PC-3 (cell line): ENCODE results near the gene DOK7. TPM values are rescaled to one million over a fixed set of nuclear protein-coding genes. Genes with fewer than 3 reads are reported as not detected.

Source experiments
- ATAC-seq: fragments of 200-7000 bp; cut with Tn5 transposase; 2 replicates; pipeline ENCODE4 v1.9.1; 2020; ENCODE audit warnings: mild to moderate bottlenecking, moderate library complexity
- BruUV-seq: library from RNA; stranded (reverse); fragments of 400-500 nt; replicated peaks from 2 replicates; lab custom pipeline; 2021; lab: Mats Ljungman, UMichigan
- CTCF ChIA-PET: fragments of 300-600 bp; sonication (Branson Sonifier 250); formaldehyde crosslinking; loops from one replicate; lab custom pipeline; 2022; ENCODE audit warnings: antibody characterized with exemption; lab: Charles Lee
- POLR2A ChIA-PET: fragments of 300-600 bp; sonication (Branson Sonifier 250); formaldehyde crosslinking; loops from one replicate; lab custom pipeline; 2022; ENCODE audit warnings: antibody characterized with exemption; ENCODE audit not compliant: unreplicated experiment; lab: Charles Lee
- DNase-seq: peaks from one replicate; pipeline ENCODE4 v3.0.0-alpha.2; 2015
- H2AFZ ChIP-seq: fragments of 300-600 bp; sonication (generic); 2 replicates; pipeline ENCODE4 v1.6.0; 2016; ENCODE audit warnings: antibody characterized with exemption, low read length
- H3F3A ChIP-seq: fragments of 300-600 bp; sonication (generic); one replicate; pipeline ENCODE4 v1.6.0; 2017; ENCODE audit warnings: antibody characterized with exemption, low read length, control low read depth, mild to moderate bottlenecking; ENCODE audit not compliant: unreplicated experiment
- H3K27ac ChIP-seq: fragments of 300-600 bp; sonication (generic); 2 replicates; pipeline ENCODE4 v1.5.1; 2016; ENCODE audit warnings: mild to moderate bottlenecking, low read length
- H3K27me3 ChIP-seq: fragments of 300-600 bp; sonication (generic); 2 replicates; pipeline ENCODE4 v1.6.1; 2016; ENCODE audit warnings: low read length, mixed read lengths
- H3K36me3 ChIP-seq: fragments of 300-600 bp; sonication (generic); 2 replicates; pipeline ENCODE4 v1.6.1; 2016; ENCODE audit warnings: low read depth, mixed run types, low read length, mixed read lengths
- H3K4me1 ChIP-seq: fragments of 300-600 bp; sonication (generic); 2 replicates; pipeline ENCODE4 v1.5.1; 2016; ENCODE audit warnings: low read length; ENCODE audit not compliant: insufficient read depth
- H3K4me2 ChIP-seq: fragments of 300-600 bp; sonication (generic); 2 replicates; pipeline ENCODE4 v1.6.0; 2016; ENCODE audit warnings: low read length
- H3K4me3 ChIP-seq: fragments of 300-600 bp; sonication (generic); 2 replicates; pipeline ENCODE4 v1.5.1; 2016; ENCODE audit warnings: mild to moderate bottlenecking, low read length, mixed read lengths
- H3K79me2 ChIP-seq: fragments of 300-600 bp; sonication (generic); 2 replicates; pipeline ENCODE4 v1.6.1; 2017; ENCODE audit warnings: low read length, mixed read lengths
- H3K9ac ChIP-seq: fragments of 300-600 bp; sonication (generic); 2 replicates; pipeline ENCODE4 v1.6.0; 2016; ENCODE audit warnings: mild to moderate bottlenecking, low read length
- H3K9me2 ChIP-seq: fragments of 300-600 bp; sonication (generic); replicated peaks from 2 replicates; pipeline ENCODE4 v1.6.1; 2016; ENCODE audit warnings: mixed run types, low read length, mixed read lengths
- H3K9me3 ChIP-seq: fragments of 300-600 bp; sonication (generic); 2 replicates; pipeline ENCODE4 v1.6.1; 2016; ENCODE audit warnings: low read length, mixed read lengths
- H4K20me1 ChIP-seq: fragments of 300-600 bp; sonication (generic); 2 replicates; pipeline ENCODE4 v1.6.1; 2016; ENCODE audit warnings: low read length, mixed read lengths
- EZH2 ChIP-seq: fragments of 300-600 bp; sonication (generic); IDR thresholded peaks from one replicate; pipeline ENCODE4 v1.6.1; 2017; ENCODE audit warnings: antibody characterized with exemption, mild to moderate bottlenecking, low read length; ENCODE audit not compliant: unreplicated experiment
- EZH2phosphoT487 ChIP-seq: fragments of 300-600 bp; sonication (generic); IDR thresholded peaks from 2 replicates; pipeline ENCODE4 v1.6.1; 2018; ENCODE audit warnings: mild to moderate bottlenecking, antibody characterized with exemption, low read length, borderline replicate concordance
- intact Hi-C: fragments of 100-400 bp; cut with micrococcal nuclease; formaldehyde crosslinking; loops from 2 replicates; pipeline ENCODE4 v1.9.0; 2023
- total RNA-seq: library from RNA; depleted of rRNA; stranded (reverse); fragments of >200 nt; gene quantifications from 2 replicates; pipeline ENCODE4 v1.2.3, GENCODE V29; 2014
- TF ChIP-seq, protein P1 (sequence below): fragments of 300-600 bp; sonication (generic); conservative IDR thresholded peaks from 2 replicates; pipeline ENCODE4 v1.5.1; 2017; ENCODE audit warnings: antibody characterized with exemption, low read depth, mild to moderate bottlenecking, low read length

The DOK7 gene
- total RNA-seq, 1 experiment from 2014 or later, result 2.5 TPM

DNA sequence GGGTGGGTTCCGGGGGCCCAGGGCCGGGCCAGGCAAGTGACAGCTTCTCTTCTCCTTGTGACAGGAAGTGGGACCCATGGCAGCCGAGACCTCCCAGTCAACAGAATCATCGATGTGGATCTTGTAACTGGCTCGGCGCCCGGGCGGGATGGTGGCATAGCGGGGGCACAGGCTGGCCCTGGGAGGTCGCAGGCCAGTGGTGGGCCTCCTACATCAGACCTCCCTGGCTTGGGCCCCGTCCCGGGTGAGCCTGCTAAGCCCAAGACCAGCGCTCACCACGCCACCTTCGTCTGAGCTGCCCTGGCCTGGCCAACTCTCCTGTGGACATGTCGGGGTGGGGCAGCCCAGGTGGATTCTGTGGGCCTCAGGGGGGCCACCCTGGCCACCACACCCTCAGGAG, 23.7 kb upstream of the DOK7 start:
- Histone ChIP-seq H3K36me3 (no peaks in the 10 kb centered on the region), H3K27ac (no peak overlapping the region), H3K9ac (no peak overlapping the region), H3K4me3 (no peak overlapping the region), H3F3A (no peaks in the 10 kb centered on the region), H3K9me3 (no peaks in the 10 kb centered on the region), H2AFZ (no peak overlapping the region), H3K79me2 (no peaks in the 10 kb centered on the region), H4K20me1 (no peaks in the 10 kb centered on the region), H3K9me2 (no peaks in the 10 kb centered on the region), H3K4me2 (no peak overlapping the region), H3K4me1 (peaks cover 11% of the 10 kb centered on the region), H3K27me3 (no peaks in the 10 kb centered on the region)
- POLR2A ChIA-PET, result no interaction called here
- CTCF ChIA-PET, result no interaction called here
- TF ChIP-seq, protein P1, sequence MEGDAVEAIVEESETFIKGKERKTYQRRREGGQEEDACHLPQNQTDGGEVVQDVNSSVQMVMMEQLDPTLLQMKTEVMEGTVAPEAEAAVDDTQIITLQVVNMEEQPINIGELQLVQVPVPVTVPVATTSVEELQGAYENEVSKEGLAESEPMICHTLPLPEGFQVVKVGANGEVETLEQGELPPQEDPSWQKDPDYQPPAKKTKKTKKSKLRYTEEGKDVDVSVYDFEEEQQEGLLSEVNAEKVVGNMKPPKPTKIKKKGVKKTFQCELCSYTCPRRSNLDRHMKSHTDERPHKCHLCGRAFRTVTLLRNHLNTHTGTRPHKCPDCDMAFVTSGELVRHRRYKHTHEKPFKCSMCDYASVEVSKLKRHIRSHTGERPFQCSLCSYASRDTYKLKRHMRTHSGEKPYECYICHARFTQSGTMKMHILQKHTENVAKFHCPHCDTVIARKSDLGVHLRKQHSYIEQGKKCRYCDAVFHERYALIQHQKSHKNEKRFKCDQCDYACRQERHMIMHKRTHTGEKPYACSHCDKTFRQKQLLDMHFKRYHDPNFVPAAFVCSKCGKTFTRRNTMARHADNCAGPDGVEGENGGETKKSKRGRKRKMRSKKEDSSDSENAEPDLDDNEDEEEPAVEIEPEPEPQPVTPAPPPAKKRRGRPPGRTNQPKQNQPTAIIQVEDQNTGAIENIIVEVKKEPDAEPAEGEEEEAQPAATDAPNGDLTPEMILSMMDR, result no peak
- no peak for TF ChIP-seq EZH2
- TF ChIP-seq EZH2phosphoT487, result no peak
- DNase-seq, result no peak
- ATAC-seq, result no peak
- no TSS peak for BruUV-seq
- intact Hi-C loops, result no loop called here

DNA sequence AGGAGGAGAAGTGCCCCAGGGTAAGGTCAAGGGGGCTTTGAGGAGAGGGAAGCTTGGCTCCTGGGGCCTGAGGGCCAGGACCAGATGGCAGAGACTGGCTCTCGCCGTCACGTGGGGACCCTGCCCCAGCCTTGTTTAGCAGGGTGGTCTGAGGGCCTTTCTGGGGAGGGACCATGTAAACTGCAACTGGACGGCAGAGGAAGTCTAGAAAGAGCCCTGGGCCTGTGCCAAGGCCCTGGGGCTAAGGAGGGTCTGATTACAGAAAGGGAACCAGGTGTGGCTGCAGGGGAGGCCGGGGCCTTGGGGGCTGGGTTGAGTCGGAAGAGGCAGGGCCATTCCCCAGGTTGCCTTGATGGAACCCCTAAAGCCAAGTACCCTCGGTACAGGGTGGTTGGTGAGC, 23.1 kb upstream of the DOK7 start:
- ChIA-PET CTCF (no interaction called here), POLR2A (no interaction called here)
- Histone ChIP-seq H3K4me2 (no peak overlapping the region), H3K36me3 (no peaks in the 10 kb centered on the region), H3K9ac (no peak overlapping the region), H3K27me3 (no peaks in the 10 kb centered on the region), H2AFZ (no peak overlapping the region), H3K4me1 (peaks cover 11% of the 10 kb centered on the region), H3K27ac (no peak overlapping the region), H3K4me3 (no peak overlapping the region), H3F3A (no peaks in the 10 kb centered on the region), H3K9me2 (no peaks in the 10 kb centered on the region), H3K9me3 (no peaks in the 10 kb centered on the region), H3K79me2 (no peaks in the 10 kb centered on the region), H4K20me1 (no peaks in the 10 kb centered on the region)
- intact Hi-C loops, result no loop called here
- no peak for ATAC-seq
- BruUV-seq, result no TSS peak
- TF ChIP-seq EZH2 (no peak), EZH2phosphoT487 (no peak)
- TF ChIP-seq, protein P1, result no peak
- DNase-seq, result no peak

DNA sequence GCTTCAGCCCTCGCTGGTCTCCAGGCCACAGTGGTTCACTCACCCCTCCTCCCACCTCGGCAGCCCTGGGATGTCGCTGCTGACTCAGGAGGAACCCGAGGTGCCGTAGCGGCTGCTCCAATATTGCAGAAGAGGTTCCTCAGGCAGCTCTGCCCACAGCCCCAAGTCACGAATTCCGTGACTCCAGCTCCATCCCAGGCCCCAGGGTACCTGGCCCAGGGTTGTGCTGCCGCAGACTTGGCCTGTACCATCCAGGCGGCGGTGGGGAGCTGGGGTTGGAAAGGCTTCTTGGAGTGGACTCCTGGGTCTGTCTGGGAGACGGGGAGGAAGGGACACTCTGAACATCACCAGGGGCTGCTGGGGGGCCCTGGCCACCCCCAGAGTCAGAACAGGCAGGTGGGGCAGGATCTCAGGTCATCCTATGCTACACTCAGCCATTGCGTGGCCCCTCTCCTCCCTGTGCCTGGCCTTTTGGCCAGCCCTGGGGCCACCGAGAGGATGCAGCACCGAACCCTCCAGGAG, 22.1 kb upstream of the DOK7 start:
- Histone ChIP-seq H3K4me1 (peaks cover 11% of the 10 kb centered on the region), H3F3A (no peaks in the 10 kb centered on the region), H3K79me2 (no peaks in the 10 kb centered on the region), H3K36me3 (no peaks in the 10 kb centered on the region), H3K9me2 (no peaks in the 10 kb centered on the region), H3K9ac (no peak overlapping the region), H3K27ac (no peak overlapping the region), H3K27me3 (no peaks in the 10 kb centered on the region), H3K9me3 (no peaks in the 10 kb centered on the region), H4K20me1 (no peaks in the 10 kb centered on the region), H3K4me3 (no peak overlapping the region), H2AFZ (no peak overlapping the region), H3K4me2 (no peak overlapping the region)
- TF ChIP-seq, protein P1, result no peak
- no peak for TF ChIP-seq EZH2phosphoT487
- TF ChIP-seq EZH2, result no peak
- intact Hi-C loops, result no loop called here
- no peak for ATAC-seq
- DNase-seq, result no peak
- ChIA-PET POLR2A (no interaction called here), CTCF (no interaction called here)
- no TSS peak for BruUV-seq
